Neuron (in vitro differentiated cells): Measurements from ENCODE around the gene MOB1A.
"Not testable (repeated sequence)": the region's sequence is repeated elsewhere in the genome, so short reads cannot be mapped to it uniquely, and the experiment has no call there.

Source experiments
- H2AFZ ChIP-seq: one replicate; pipeline ENCODE4 v1.6.1; 2013; ENCODE audit warnings: low read depth, mild to moderate bottlenecking, inconsistent platforms, low read length, moderate library complexity
- H3K27me3 ChIP-seq: one replicate; pipeline ENCODE4 v1.6.1; 2013; ENCODE audit warnings: low read length; ENCODE audit not compliant: insufficient read depth
- H3K36me3 ChIP-seq: one replicate; pipeline ENCODE4 v1.6.1; 2013; ENCODE audit warnings: low read length; ENCODE audit not compliant: insufficient read depth
- H3K4me1 ChIP-seq: one replicate; pipeline ENCODE4 v1.6.1; 2013; ENCODE audit warnings: low read length; ENCODE audit not compliant: insufficient read depth
- H3K4me3 ChIP-seq: 2 replicates; pipeline ENCODE4 v1.5.1; 2013; ENCODE audit warnings: mild to moderate bottlenecking, low read length, moderate library complexity
- H3K9me3 ChIP-seq: one replicate; pipeline ENCODE4 v1.6.1; 2013; ENCODE audit warnings: low read length

MOB1A gene

GRCh38 chr2:74178211-74179062 is at the start of gene MOB1A:
Gene MOB1A (minus strand): TSS chr2:74178879. CDS start chr2:74178674, 205 bp downstream.
- H2AFZ ChIP-seq, result peak within 1 kb of the TSS; percentile 52
- peaks cover 8% of the 10 kb centered on the region for H3K4me1 ChIP-seq
- peak within 1 kb of the TSS; percentile 97 for H3K4me3 ChIP-seq
- H3K36me3 ChIP-seq, result peaks cover 6% of the 10 kb centered on the region
- H3K9me3 ChIP-seq, result peaks cover 5% of the 10 kb centered on the region
- H3K27me3 ChIP-seq, result no peaks in the 10 kb centered on the region

- H3K36me3 ChIP-seq, result no peaks in the 10 kb centered on the region
- H3K4me1 ChIP-seq, result no peaks in the 10 kb centered on the region
- no peaks in the 10 kb centered on the region for H3K27me3 ChIP-seq
- no peak overlapping the region for H3K4me3 ChIP-seq
- no peak overlapping the region for H2AFZ ChIP-seq
- no peaks in the 10 kb centered on the region for H3K9me3 ChIP-seq
Measured at GRCh38 chr2:74227646-74228045, 49.0 kb upstream of the MOB1A start.

GRCh38 chr2:74226648-74227213 is 48.1 kb upstream of the MOB1A start:
- no peak overlapping the region for H2AFZ ChIP-seq
- no peaks in the 10 kb centered on the region for H3K27me3 ChIP-seq
- no peak overlapping the region for H3K4me3 ChIP-seq
- no peaks in the 10 kb centered on the region for H3K9me3 ChIP-seq
- no peaks in the 10 kb centered on the region for H3K36me3 ChIP-seq
- no peaks in the 10 kb centered on the region for H3K4me1 ChIP-seq

GRCh38 chr2:74225698-74226459 is 47.2 kb upstream of the MOB1A start:
- Histone ChIP-seq H3K27me3 (no peaks in the 10 kb centered on the region), H3K36me3 (no peaks in the 10 kb centered on the region), H2AFZ (no peak overlapping the region), H3K4me3 (no peak overlapping the region), H3K9me3 (no peaks in the 10 kb centered on the region), H3K4me1 (no peaks in the 10 kb centered on the region)

- Histone ChIP-seq H3K4me3 (no peak overlapping the region), H3K36me3 (no peaks in the 10 kb centered on the region), H3K27me3 (no peaks in the 10 kb centered on the region), H3K4me1 (no peaks in the 10 kb centered on the region), H3K9me3 (no peaks in the 10 kb centered on the region), H2AFZ (no peak overlapping the region)
Measured at GRCh38 chr2:74223941-74224770, 45.5 kb upstream of the MOB1A start.

- Histone ChIP-seq H2AFZ (no peak overlapping the region), H3K4me1 (no peaks in the 10 kb centered on the region), H3K9me3 (no peaks in the 10 kb centered on the region), H3K27me3 (no peaks in the 10 kb centered on the region), H3K36me3 (peaks cover 4% of the 10 kb centered on the region), H3K4me3 (no peak overlapping the region)
Measured at GRCh38 chr2:74222300-74222650, 43.6 kb upstream of the MOB1A start.

GRCh38 chr2:74221604-74222299 is 43.1 kb upstream of the MOB1A start:
- H3K9me3 ChIP-seq, result no peaks in the 10 kb centered on the region

GRCh38 chr2:74221091-74221490 is 42.4 kb upstream of the MOB1A start:
- Histone ChIP-seq H2AFZ (no peak overlapping the region), H3K4me1 (no peaks in the 10 kb centered on the region), H3K36me3 (peaks cover 13% of the 10 kb centered on the region), H3K4me3 (no peak overlapping the region), H3K9me3 (no peaks in the 10 kb centered on the region), H3K27me3 (no peaks in the 10 kb centered on the region)

More at GRCh38 chr2:74221604-74222299, 43.1 kb upstream of the MOB1A start:
- peaks cover 7% of the 10 kb centered on the region for H3K36me3 ChIP-seq
- H3K4me1 ChIP-seq, result no peaks in the 10 kb centered on the region
- H3K4me3 ChIP-seq, result no peak overlapping the region
- no peaks in the 10 kb centered on the region for H3K27me3 ChIP-seq
- no peak overlapping the region for H2AFZ ChIP-seq

GRCh38 chr2:74219846-74220486 is 41.3 kb upstream of the MOB1A start:
- no peaks in the 10 kb centered on the region for H3K27me3 ChIP-seq
- H2AFZ ChIP-seq, result no peak overlapping the region
- H3K4me1 ChIP-seq, result no peaks in the 10 kb centered on the region
- H3K36me3 ChIP-seq, result peaks cover 20% of the 10 kb centered on the region
- H3K4me3 ChIP-seq, result no peak overlapping the region
- H3K9me3 ChIP-seq, result no peaks in the 10 kb centered on the region

GRCh38 chr2:74216642-74217041 is 38.0 kb upstream of the MOB1A start:
- H3K36me3 ChIP-seq, result peaks cover 41% of the 10 kb centered on the region

GRCh38 chr2:74215771-74216170 is 37.1 kb upstream of the MOB1A start:
- H3K4me1 ChIP-seq, H3K4me3 ChIP-seq, H2AFZ ChIP-seq, H3K9me3 ChIP-seq, H3K27me3 ChIP-seq: not testable (repeated sequence)
- peaks cover 48% of the 10 kb centered on the region for H3K36me3 ChIP-seq

More at GRCh38 chr2:74216642-74217041, 38.0 kb upstream of the MOB1A start:
- Histone ChIP-seq H3K4me3 (no peak overlapping the region), H2AFZ (no peak overlapping the region), H3K27me3 (no peaks in the 10 kb centered on the region), H3K4me1 (no peaks in the 10 kb centered on the region), H3K9me3 (no peaks in the 10 kb centered on the region)
